ENCODE measurements around the gene SLC22A5.

- TF ChIP-seq POLR2A (IDR thresholded peaks at IDR 0.05; ENCODE audit: low read length), result peak; percentile 63
- peak; percentile 44 for TF ChIP-seq GATA1 (IDR thresholded peaks at IDR 0.05; ENCODE audit: low read depth, low read length)
Observed at GRCh38 chr5:132422720-132423437, 53.4 kb downstream of the SLC22A5 start.

Data from erythroblast (primary cell).